Kidney (tissue), 14 donors: ENCODE results near the gene DNAJC12. TPM values are rescaled to one million over a fixed set of nuclear protein-coding genes. Genes with fewer than 3 reads are reported as not detected.
"Not testable (repeated sequence)": the region's sequence is repeated elsewhere in the genome, so short reads cannot be mapped to it uniquely, and the experiment has no call there.

ENCODE experiments used
- DNase-seq, 5 donors: peaks; one replicate each; pipeline ENCODE4 v3.0.0-alpha.2; 2013 to 2020
- FAIRE-seq: peaks from 2 replicates; lab custom pipeline; 2012; peaks lifted over from hg19 to GRCh38; lab: Jason Lieb, UNC
- H3K27ac ChIP-seq, 2 donors: one replicate each; pipeline ENCODE4 v1.7.0; 2013; ENCODE audit warnings: low read depth in 2 of 2, low read length in 2 of 2, inconsistent platforms in 1 of 2
- H3K27me3 ChIP-seq: one replicate; pipeline ENCODE4 v1.7.1; 2013; ENCODE audit warnings: low read length, inconsistent platforms; ENCODE audit not compliant: control insufficient read depth, insufficient read depth
- H3K36me3 ChIP-seq, 3 donors: one replicate each; pipeline versions ENCODE4 v1.7.0 to v1.7.1; 2013; ENCODE audit warnings: low read length in 3 of 3, control low read depth in 1 of 3, inconsistent platforms in 1 of 3; ENCODE audit not compliant: insufficient read depth in 3 of 3, control insufficient read depth in 2 of 3
- H3K4me1 ChIP-seq, 3 donors: one replicate each; pipeline versions ENCODE4 v1.7.0 to v1.7.1; 2013; ENCODE audit warnings: low read length in 3 of 3, inconsistent platforms in 1 of 3, low read depth in 1 of 3; ENCODE audit not compliant: control insufficient read depth in 2 of 3, insufficient read depth in 2 of 3
- H3K4me3 ChIP-seq, 3 donors: one replicate each; pipeline versions ENCODE4 v1.7.0 to v1.8.1; 2013; ENCODE audit warnings: low read length in 3 of 3, control low read depth in 1 of 3, inconsistent platforms in 1 of 3
- H3K9ac ChIP-seq, 3 donors: one replicate each; pipeline versions ENCODE4 v1.7.0 to v1.7.1; 2013; ENCODE audit warnings: low read length in 3 of 3, control low read depth in 1 of 3, inconsistent platforms in 1 of 3
- H3K9me3 ChIP-seq, 3 donors: one replicate each; pipeline versions ENCODE4 v1.7.0 to v1.7.1; 2013; ENCODE audit warnings: low read length in 3 of 3, control low read depth in 1 of 3, inconsistent platforms in 1 of 3; ENCODE audit not compliant: control insufficient read depth in 2 of 3, insufficient read depth in 1 of 3
- CTCF ChIP-seq: IDR thresholded peaks from 3 replicates; pipeline ENCODE4 v1.5.1; 2012; ENCODE audit warnings: mild to moderate bottlenecking, moderate library complexity, borderline replicate concordance; ENCODE audit not compliant: insufficient read depth; ENCODE audit errors: extremely low read depth
- intact Hi-C: fragments of 100-400 bp; cut with DNase I; formaldehyde crosslinking; loops from one replicate; pipeline ENCODE4 v1.11.1; 2022
- polyA plus RNA-seq: library from polyadenylated mRNA; stranded (reverse); fragments of 350-450 nt; fragmentation: Illumina TruSeq; extraction: RNeasy Lipid Tissue Mini Kit (QIAGEN cat#74804); gene quantifications from one replicate; pipeline ENCODE4 v1.2.3, GENCODE V29; 2014; ENCODE audit warnings: low read depth, low replicate concordance; ENCODE audit not compliant: insufficient read depth
- total RNA-seq: library from RNA; stranded (reverse); fragmentation: NEBNext Ultra II Directional; extraction: Animal tissue kit (Norgen Biotek cat#: 25700); gene quantifications from one replicate; pipeline ENCODE4 v1.2.1, GENCODE V29; 2021
- donor health status: control.
- donor health status: control.
- donor health status: control.
- donor health status: control.
- donor health status: control.
- donor health status: DM: yes; HTN: yes; CAD: no.
- donor health status: Normal renal cell carcinoma (clear cell type).

Gene DNAJC12
- total and polyA plus RNA-seq, 2 donors from 2014 or later: 2.5 to 33.9 TPM

GRCh38 chr10:67764012-67764822 is 73.8 kb downstream of the DNAJC12 start:
- Histone ChIP-seq H3K4me3 (peak overlapping the region; percentile 94 to 100 (median 95)), H3K36me3 (no peaks in the 10 kb centered on the region), H3K9me3 (no peaks in the 10 kb centered on the region), H3K27ac (peak overlapping the region; percentile 92 to 95), H3K27me3 (no peaks in the 10 kb centered on the region), H3K9ac (peak overlapping the region; percentile 95 to 97 (median 95)), H3K4me1 (peaks cover 0 to 2% (median 0%) of the 10 kb centered on the region in 3 donors)
- peak; percentile 97 to 98 (median 98) for DNase-seq
- no peak for TF ChIP-seq CTCF
- FAIRE-seq: no peak
- intact Hi-C loops: no loop called here

GRCh38 chr10:67763499-67764011 is 74.4 kb downstream of the DNAJC12 start:
- no peak for FAIRE-seq

GRCh38 chr10:67762567-67762966 is 75.4 kb downstream of the DNAJC12 start:
- DNase-seq, H3K4me3 ChIP-seq, H3K9me3 ChIP-seq, H3K36me3 ChIP-seq, H3K9ac ChIP-seq, intact Hi-C loops, FAIRE-seq, H3K27ac ChIP-seq, H3K27me3 ChIP-seq, H3K4me1 ChIP-seq: not testable (repeated sequence)

More at GRCh38 chr10:67763499-67764011, 74.4 kb downstream of the DNAJC12 start:
- intact Hi-C loops: no loop called here
- Histone ChIP-seq H3K9me3 (no peaks in the 10 kb centered on the region), H3K4me1 (peaks cover 0 to 2% (median 0%) of the 10 kb centered on the region in 3 donors), H3K27me3 (no peaks in the 10 kb centered on the region), H3K9ac (peak overlapping the region; percentile 81 to 97 (median 95)), H3K36me3 (no peaks in the 10 kb centered on the region), H3K27ac (peak overlapping the region; percentile 92 to 95), H3K4me3 (peak overlapping the region; percentile 91 to 100 (median 94))
- TF ChIP-seq CTCF: no peak
- peak; percentile 81 to 91 (median 90) for DNase-seq

GRCh38 chr10:67760272-67760671 is 77.7 kb downstream of the DNAJC12 start:
- Histone ChIP-seq H3K27me3 (no peaks in the 10 kb centered on the region), H3K27ac (no peak overlapping the region), H3K4me3 (no peak overlapping the region), H3K36me3 (no peaks in the 10 kb centered on the region), H3K4me1 (peaks cover 0 to 2% (median 0%) of the 10 kb centered on the region in 3 donors), H3K9me3 (no peaks in the 10 kb centered on the region), H3K9ac (no peak overlapping the region)
- no peak for TF ChIP-seq CTCF
- no peak for DNase-seq
- intact Hi-C loops: no loop called here
- FAIRE-seq: no peak
